Left lung (tissue), 10 donors: Measurements from ENCODE around the gene ZFAND5. TPM values are rescaled to one million over a fixed set of nuclear protein-coding genes. Genes with fewer than 3 reads are reported as not detected.

ENCODE experiments used
- ATAC-seq: fragments of 200-7000 bp; cut with Tn5 transposase; one replicate; pipeline ENCODE4 v1.9.1; 2020; ENCODE audit warnings: moderate library complexity
- DNase-seq, 4 donors: peaks; one replicate each; pipeline ENCODE4 v3.0.0-alpha.2; 2013 to 2020
- H3K27ac ChIP-seq, 2 donors: fragments of 200-600 bp; sonication (generic) in 1 of 2; one replicate each; pipeline versions ENCODE4 v1.5.0 to v1.8.0; 2020 to 2021
- H3K27me3 ChIP-seq, 2 donors: fragments of 200-600 bp; sonication (generic) in 1 of 2; one replicate each; pipeline versions ENCODE4 v1.5.0 to v1.8.0; 2020 to 2021
- H3K36me3 ChIP-seq, 2 donors: fragments of 200-600 bp; sonication (generic) in 1 of 2; one replicate each; pipeline versions ENCODE4 v1.5.0 to v1.8.0; 2020 to 2021
- H3K4me1 ChIP-seq, 2 donors: fragments of 200-600 bp; one replicate each; pipeline ENCODE4 v1.8.0; 2021
- H3K4me3 ChIP-seq, 2 donors: fragments of 200-600 bp; sonication (generic) in 1 of 2; one replicate each; pipeline versions ENCODE4 v1.5.0 to v1.8.0; 2020 to 2021; ENCODE audit warnings: mild to moderate bottlenecking in 1 of 2
- H3K9me3 ChIP-seq, 2 donors: fragments of 200-600 bp; sonication (generic) in 1 of 2; one replicate each; pipeline versions ENCODE4 v1.5.0 to v1.8.0; 2020 to 2021
- intact Hi-C, 2 donors: fragments of 100-400 bp; cut with DNase I; formaldehyde crosslinking; loops; one replicate each; pipeline versions ENCODE4 v1.11.2 to v1.14.2; 2022
- polyA plus RNA-seq, 6 donors: library from polyadenylated mRNA; unstranded; fragments of 120-200 nt; gene quantifications; one replicate each; pipeline ENCODE4 v1.2.1, GENCODE V29; 2013; ENCODE audit not compliant: insufficient read length in 6 of 6
- total RNA-seq, 2 donors: library from RNA; stranded (reverse); fragmentation: NEBNext Ultra II Directional; extraction: Animal tissue kit (Norgen Biotek cat#: 25700); gene quantifications; one replicate each; pipeline ENCODE4 v1.2.1, GENCODE V29; 2021
- TF ChIP-seq, protein P1 (sequence below), 2 donors: fragments of 200-600 bp; sonication (generic) in 1 of 2; IDR thresholded peaks; one replicate each; pipeline versions ENCODE4 v1.5.0 to v1.8.0; 2021; ENCODE audit warnings: antibody characterized with exemption in 2 of 2
- donor health status: DM: no; HTN: yes; CAD: no.
- donor health status: DM: no; HTN: no; CAD: no.

The ZFAND5 gene
- total and polyA plus RNA-seq, 8 donors: 149 to 215 (median 182) TPM

DNA sequence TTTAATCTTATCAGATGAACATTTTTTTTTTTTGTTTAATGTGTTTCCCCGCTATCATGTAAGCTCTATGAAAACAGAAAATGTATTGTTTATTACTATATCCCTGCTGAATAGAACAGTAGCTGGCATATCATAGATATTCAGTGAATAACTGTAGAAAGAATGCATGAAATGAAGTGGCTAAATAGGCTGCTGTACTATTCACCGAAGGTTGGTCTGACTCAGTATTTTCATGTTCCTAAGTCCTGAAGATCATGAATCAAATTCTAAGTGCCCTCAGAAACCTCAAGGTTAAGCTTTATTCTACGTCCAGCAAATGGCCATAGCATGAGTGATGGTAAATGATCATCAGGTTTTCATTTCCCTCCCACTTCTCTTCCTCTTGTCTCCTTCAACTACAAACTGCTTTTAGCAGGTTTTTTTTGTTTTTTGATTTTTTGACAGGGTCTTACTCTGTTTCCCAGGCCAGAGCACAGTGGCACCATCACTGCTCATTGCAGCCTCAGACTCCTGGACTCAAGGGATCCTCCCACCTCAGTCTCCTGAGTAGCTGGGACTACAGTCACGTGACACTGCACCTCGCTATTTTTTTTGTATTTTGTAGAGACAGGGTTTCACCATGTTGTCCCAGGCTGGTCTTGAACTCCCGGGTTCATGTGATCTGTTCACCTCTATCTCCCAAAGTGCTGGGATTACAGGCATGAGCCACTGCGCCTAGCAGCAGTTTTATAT, 19.1 kb upstream of the ZFAND5 start:
- Histone ChIP-seq H3K4me3 (no peak overlapping the region), H3K27me3 (no peaks in the 10 kb centered on the region), H3K36me3 (no peaks in the 10 kb centered on the region), H3K9me3 (no peaks in the 10 kb centered on the region), H3K27ac (no peak overlapping the region), H3K4me1 (no peaks in the 10 kb centered on the region)
- intact Hi-C loops: no loop called here
- TF ChIP-seq, protein P1, sequence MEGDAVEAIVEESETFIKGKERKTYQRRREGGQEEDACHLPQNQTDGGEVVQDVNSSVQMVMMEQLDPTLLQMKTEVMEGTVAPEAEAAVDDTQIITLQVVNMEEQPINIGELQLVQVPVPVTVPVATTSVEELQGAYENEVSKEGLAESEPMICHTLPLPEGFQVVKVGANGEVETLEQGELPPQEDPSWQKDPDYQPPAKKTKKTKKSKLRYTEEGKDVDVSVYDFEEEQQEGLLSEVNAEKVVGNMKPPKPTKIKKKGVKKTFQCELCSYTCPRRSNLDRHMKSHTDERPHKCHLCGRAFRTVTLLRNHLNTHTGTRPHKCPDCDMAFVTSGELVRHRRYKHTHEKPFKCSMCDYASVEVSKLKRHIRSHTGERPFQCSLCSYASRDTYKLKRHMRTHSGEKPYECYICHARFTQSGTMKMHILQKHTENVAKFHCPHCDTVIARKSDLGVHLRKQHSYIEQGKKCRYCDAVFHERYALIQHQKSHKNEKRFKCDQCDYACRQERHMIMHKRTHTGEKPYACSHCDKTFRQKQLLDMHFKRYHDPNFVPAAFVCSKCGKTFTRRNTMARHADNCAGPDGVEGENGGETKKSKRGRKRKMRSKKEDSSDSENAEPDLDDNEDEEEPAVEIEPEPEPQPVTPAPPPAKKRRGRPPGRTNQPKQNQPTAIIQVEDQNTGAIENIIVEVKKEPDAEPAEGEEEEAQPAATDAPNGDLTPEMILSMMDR (IDR thresholded peaks at IDR 0.05): no peak
- DNase-seq (no peak), ATAC-seq (peak; percentile 31)

DNA sequence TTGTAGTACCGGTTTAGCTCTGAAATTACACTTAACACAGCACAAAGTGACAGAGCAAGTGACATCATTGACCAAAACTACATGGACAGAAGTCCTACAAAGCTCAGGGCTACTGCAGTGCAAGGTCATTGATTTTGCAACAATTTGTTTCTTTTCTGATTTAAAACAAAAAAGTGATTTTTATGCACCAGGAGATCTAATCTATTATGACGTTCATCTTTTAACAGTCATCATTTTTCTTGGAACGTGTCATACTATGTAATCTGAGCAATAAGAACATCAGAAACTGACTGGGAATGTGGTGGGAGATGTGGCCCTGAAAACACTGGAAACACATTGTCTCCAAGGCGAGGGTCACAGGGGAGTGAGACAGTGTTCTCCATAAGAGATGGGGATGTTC, 17.4 kb upstream of the ZFAND5 start:
- DNase-seq (no peak), ATAC-seq (no peak)
- no peak overlapping the region for H3K4me3 ChIP-seq
- TF ChIP-seq, protein P1 (IDR thresholded peaks at IDR 0.05): no peak
- H3K9me3 ChIP-seq: no peaks in the 10 kb centered on the region
- no peaks in the 10 kb centered on the region for H3K4me1 ChIP-seq
- intact Hi-C loops: no loop called here
- H3K27me3 ChIP-seq: no peaks in the 10 kb centered on the region
- no peaks in the 10 kb centered on the region for H3K36me3 ChIP-seq
- H3K27ac ChIP-seq: no peak overlapping the region

DNA sequence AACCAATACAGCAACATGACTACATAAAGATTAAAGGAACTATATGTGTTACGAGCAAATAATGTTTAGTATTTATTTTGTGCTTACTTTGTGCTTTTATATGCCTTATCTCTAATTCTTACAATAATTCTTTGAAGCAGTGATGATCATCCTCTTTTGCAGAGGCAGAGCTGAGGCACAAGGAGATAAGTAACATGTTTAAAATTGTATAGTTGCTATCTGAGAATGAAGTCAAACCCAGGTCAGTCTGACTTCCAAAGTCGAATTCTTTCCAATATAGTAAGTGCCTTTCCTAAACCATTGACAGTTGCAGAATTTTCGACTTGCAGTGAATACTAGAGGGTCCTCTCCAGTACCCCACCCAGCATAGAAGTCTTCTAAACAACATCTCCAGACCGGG, 12.0 kb upstream of the ZFAND5 start:
- Histone ChIP-seq H3K4me1 (no peaks in the 10 kb centered on the region), H3K9me3 (no peaks in the 10 kb centered on the region), H3K27me3 (no peaks in the 10 kb centered on the region), H3K36me3 (no peaks in the 10 kb centered on the region), H3K27ac (no peak overlapping the region), H3K4me3 (no peak overlapping the region)
- ATAC-seq (no peak), DNase-seq (no peak)
- intact Hi-C loops: no loop called here
- TF ChIP-seq, protein P1 (IDR thresholded peaks at IDR 0.05): no peak

DNA sequence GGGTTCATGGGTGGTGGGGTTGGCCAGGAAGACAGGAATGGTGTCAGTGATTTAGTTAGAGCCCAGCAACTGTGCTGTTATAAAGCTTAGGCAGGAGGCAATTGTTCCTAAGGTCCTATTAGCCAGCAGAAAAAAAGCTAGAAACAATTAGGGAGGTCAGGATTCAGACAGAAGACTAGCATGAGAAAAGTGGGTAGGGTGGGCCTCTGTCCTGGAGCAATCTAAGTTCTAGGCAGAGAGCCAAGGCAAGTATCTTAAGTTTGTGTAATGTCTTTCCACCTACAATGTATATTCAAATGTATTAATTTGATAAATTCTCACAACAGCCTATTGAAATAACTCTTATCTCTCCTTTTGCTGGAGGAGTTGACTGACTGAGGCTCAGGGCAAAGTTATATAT, 6.1 kb upstream of the ZFAND5 start:
- TF ChIP-seq, protein P1 (IDR thresholded peaks at IDR 0.05): no peak
- peaks cover 0 to 10% of the 10 kb centered on the region in 2 donors for H3K4me1 ChIP-seq
- H3K27me3 ChIP-seq: no peaks in the 10 kb centered on the region
- no peak overlapping the region for H3K27ac ChIP-seq
- no peaks in the 10 kb centered on the region for H3K36me3 ChIP-seq
- DNase-seq (no peak), ATAC-seq (no peak)
- intact Hi-C loops: no loop called here
- H3K9me3 ChIP-seq: no peaks in the 10 kb centered on the region
- H3K4me3 ChIP-seq: no peak overlapping the region

- TF ChIP-seq, protein P1 (IDR thresholded peaks at IDR 0.05): no peak
- intact Hi-C loops: no loop called here
- H3K27ac ChIP-seq: peak overlapping the region; percentile 100
- ATAC-seq: peak; percentile 50
- no peaks in the 10 kb centered on the region for H3K9me3 ChIP-seq
- DNase-seq: peak; percentile 83 to 94 (median 87)
- peaks cover 0 to 5% of the 10 kb centered on the region in 2 donors for H3K36me3 ChIP-seq
- H3K4me3 ChIP-seq: peak overlapping the region; percentile 37 to 85
- H3K27me3 ChIP-seq: no peaks in the 10 kb centered on the region
- H3K4me1 ChIP-seq: peaks cover 18 to 37% of the 10 kb centered on the region in 2 donors
Observed at GRCh38 chr9:72365525-72366256, 683 bp upstream of the ZFAND5 start.
